T47D (cell line): Measurements from ENCODE around the gene GALM.
A peak's percentile ranks its signal among the peaks of the same experiment; 100 is the strongest.

ENCODE experiments used
- DNase-seq, 2 experiments: peaks; one replicate each; pipeline versions ENCODE4 v3.0.0 to v3.0.0-alpha.2; 2011 to 2012; ENCODE audit warnings: low read depth in 1 of 2, low spot score in 1 of 2
- JUND ChIP-seq: IDR thresholded peaks from 2 replicates; pipeline ENCODE4 v1.6.1; 2012; ENCODE audit warnings: low read depth
- in situ Hi-C: cut with HindIII; loops from 2 replicates; pipeline ENCODE4 v1.10.0; 2016; ENCODE audit warnings: low sequenced_read_pairs, low pct_unique_long_range_greater_than_20kb

GALM gene

DNA sequence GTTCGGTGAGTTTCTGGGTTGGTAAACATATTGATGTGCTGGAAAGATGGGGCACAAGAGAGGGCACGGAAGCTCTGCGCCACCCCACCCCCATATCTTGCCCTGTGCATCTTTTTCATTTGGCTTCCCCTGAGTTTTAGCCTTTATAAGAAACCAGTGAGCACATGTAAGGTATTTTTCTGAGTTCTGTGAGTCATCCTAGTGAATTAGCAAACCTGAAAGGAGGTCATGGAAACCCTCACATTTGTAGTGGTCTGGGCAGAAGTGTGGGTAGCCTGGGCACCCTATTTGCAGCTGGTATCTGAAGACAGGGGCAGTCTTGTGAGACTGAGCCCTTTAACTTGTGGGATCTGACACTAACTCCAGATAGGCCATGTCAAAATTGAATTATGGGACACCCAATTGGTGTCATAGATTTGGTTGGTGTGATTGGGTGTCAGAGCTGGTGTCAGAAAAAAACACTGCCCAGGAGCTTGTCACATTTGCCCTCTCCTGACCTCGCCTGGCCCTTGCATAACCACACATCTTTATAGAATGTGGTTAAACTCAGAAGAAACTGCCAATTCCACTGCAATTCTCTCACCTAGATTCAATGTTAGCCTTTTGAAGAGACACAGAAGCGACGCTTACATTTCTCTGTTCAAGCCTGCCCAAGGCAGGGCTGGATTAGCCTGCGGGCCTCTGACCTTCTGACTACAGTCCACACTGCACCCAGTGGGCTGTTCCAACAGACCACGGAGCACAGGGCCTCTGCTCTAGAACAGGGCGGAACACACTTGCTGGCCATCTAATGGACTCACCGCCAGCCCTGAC, 12.0 kb upstream of the GALM start:
- DNase-seq: no peak
- in situ Hi-C loops: no loop called here

DNA sequence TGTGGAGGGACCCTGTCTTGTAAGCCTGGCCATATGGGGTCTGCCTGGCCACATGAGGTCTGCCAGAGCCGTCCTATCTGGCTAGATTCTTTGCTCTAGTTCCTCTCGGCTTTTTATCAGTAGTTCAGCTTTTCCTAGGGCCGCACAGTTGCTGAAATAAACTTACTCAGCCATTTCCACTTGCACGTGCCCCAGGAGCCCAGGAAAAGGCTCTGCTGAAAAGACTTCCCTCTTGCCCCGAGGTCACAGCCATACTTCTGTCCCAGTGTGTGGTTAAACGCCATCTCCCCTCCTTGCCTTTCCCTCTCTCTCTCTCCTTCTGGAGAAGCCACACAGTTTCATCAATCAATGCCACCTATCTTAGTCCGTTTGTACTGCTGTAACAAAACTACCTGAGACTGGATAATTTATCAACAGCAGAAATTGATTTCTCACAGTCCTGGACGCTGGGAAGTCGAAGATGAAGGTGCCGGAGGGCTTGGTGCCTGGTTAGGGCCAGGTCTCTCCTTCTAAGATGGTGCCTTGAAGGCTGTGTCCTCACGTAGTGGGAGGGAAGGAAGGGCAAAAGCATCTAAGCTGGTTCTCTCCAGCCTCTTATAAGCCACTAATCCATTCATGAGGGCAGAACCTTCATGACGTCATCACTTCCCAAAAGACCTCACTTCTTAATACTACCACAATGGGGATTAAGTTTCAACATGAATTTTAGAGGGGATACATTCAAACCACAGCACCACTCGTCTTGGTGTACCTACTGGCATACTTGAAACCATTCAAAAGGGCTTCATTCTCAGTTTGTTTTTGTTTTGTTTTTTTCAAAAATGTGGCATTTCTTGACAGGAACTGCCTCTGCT, 11.2 kb upstream of the GALM start:
- in situ Hi-C loops: no loop called here
- no peak for TF ChIP-seq JUND
- DNase-seq: no peak

More for the DNA sequence above, 12.0 kb upstream of the GALM start:
- no peak for TF ChIP-seq JUND

DNA sequence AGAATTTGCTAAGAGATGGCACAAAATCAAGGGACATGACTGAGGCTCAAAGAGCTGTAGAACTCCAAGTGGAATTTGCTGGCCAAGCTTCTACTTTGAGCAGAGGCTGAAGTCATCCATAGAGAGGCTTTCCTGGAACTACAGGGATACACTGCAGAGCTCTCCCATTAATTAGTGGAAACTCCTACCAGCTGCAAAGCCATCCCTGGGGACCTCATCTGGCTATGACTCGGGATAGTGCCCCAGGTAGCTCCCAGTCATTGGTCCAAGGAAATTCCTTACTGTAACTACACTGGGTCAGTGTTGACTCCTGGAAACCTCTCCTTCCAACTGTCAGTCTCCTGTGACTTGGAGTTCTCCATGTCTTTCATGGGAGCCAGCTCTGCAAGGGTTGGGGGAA, 10.5 kb upstream of the GALM start:
- in situ Hi-C loops: no loop called here
- DNase-seq: no peak
- TF ChIP-seq JUND: no peak

DNA sequence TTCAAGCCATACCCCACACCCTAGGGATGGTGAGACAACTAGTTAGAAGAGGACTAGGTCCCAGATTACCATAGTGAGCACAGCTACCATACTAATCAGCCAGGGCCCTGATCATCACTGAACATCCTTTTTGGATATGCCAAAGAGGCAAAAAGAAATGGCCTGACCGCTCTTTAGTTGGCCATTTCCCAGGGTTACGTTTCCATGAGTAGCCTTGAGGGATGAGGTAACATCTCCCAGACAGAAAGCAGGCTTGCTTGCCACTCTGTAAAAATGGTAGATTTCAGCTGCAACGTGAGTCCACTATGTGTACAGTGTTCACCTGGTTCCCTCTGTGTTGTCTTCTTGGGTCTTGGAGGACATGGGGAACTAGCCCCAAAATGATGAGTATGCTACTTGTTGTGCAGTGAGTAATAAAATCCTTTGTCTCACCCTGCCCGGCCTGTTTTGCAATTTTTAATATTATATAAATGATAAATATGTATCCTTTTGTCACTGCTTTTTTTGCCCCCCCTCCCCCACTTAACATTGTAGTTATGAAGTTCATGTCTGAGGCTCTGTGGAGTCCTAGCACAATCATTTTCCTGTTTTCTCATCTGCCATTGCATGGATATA, 8.9 kb upstream of the GALM start:
- in situ Hi-C loops: no loop called here
- no peak for TF ChIP-seq JUND
- no peak for DNase-seq

DNA sequence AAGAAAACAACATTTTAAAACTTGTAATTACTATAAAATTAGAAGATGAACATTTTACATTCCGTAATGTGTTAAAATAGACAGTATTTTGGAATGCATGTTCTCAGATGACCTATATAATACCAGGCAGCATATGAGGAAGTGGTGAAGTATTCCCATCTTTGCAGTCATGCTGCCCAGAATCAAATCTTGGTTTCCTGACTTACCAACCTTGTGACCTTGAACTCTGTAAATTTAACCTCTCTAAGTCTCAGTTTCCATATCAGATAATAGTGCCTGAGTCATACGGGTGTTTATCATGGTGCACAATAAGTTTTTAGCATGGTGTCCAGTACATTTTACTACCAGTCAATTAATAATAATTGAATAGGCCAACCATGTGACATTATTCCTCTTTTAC, 7.3 kb upstream of the GALM start:
- no peak for TF ChIP-seq JUND
- no peak for DNase-seq
- in situ Hi-C loops: no loop called here

DNA sequence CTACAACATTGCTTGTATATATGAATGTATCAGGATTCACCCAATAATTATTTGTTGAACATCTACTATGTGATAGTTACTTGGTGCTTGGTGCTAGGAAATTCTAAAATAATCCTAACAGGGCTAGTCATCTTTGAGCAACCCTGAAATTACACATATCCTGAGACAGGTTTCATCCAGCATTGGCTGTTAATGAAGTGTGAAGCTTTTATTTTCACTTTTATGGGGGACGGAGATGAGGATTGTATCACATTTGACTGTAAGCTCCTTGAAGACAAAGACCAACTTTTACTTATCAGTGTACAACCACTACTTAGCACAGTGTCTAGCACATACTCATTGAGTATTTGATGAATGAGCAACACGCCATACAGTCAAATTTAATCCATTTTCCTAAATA, 6.8 kb upstream of the GALM start:
- no peak for DNase-seq
- TF ChIP-seq JUND: no peak
- in situ Hi-C loops: no loop called here

DNA sequence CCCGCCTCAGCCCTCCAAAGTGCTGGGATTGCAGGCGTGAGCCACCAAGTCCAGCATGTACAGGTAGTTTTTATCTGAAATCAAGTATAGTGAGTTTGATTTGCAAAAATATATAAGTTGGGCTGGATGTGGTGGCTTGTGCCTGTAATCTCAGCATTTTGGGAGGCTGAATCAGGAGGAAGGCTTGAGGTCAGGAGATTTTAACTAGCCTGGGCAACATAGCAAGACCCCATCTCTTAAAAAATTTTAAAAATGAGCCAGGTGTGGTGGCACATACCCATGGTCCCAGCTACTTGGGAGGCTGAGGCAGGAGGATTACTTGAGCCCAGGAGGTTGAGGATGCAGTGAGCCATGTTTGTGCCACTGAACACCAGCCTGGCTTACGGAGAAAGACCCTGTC, 5.6 kb upstream of the GALM start:
- DNase-seq: no peak
- in situ Hi-C loops: no loop called here
- TF ChIP-seq JUND: no peak

DNA sequence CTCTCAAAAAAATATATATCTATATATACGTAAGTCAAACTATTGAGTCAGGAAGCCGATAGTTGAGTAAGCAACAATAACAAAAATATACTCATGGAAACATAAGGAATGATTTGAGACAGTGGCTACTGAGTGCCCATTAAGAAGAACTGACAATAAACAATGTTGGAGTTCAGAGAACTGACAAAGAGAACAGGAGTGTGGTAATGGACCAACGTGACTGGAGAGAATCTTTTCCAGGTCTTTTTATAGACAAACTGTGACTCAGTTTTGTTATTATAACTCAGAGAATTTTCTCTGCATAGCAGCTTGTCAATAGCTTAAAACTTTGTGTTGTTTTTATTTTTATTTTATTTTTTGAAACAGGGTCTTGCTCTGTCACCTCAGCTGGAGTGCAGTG, 4.6 kb upstream of the GALM start:
- no peak for DNase-seq
- TF ChIP-seq JUND: no peak
- in situ Hi-C loops: no loop called here

DNA sequence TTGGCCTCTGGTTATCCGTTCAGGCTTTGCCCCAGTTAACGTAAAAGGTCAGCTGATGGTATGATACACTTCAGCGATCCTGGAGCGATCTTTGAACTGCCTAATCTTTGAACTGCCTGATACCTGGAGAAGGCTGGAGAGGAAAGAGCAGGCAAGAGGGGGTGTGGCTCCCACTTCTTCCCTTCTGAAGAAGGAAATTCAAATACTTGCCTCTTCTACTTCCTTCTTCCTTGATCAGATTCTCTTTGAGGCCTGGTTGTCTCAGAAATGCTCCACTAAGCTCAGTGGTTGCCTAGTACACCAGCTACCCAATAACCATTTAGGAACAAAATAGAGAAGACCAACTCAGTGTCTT, 619 bp downstream of the GALM start:
- no peak for TF ChIP-seq JUND
- in situ Hi-C loops: no loop called here
- peak in 1 of 2 experiments; percentile 25 for DNase-seq

DNA sequence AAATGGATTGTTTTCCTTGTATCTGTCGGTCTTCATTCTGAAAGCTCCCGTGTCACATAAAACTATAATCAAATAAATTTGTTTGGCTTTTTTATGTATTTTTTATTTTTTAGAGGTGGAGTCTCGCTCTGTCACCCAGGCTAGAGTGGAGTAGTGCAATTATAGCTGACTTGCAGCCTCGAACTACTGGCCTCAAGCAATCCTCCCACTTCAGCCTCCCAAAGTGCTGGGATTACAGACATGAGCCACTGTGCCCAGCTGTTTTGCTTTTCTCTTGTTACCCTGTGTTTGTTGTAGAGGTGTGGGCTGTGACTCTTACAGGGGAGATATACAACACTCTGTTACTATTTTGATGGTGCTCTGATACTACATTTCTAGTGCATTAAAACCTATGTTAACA, 2.2 kb downstream of the GALM start:
- DNase-seq: no peak
- in situ Hi-C loops: no loop called here
- no peak for TF ChIP-seq JUND

DNA sequence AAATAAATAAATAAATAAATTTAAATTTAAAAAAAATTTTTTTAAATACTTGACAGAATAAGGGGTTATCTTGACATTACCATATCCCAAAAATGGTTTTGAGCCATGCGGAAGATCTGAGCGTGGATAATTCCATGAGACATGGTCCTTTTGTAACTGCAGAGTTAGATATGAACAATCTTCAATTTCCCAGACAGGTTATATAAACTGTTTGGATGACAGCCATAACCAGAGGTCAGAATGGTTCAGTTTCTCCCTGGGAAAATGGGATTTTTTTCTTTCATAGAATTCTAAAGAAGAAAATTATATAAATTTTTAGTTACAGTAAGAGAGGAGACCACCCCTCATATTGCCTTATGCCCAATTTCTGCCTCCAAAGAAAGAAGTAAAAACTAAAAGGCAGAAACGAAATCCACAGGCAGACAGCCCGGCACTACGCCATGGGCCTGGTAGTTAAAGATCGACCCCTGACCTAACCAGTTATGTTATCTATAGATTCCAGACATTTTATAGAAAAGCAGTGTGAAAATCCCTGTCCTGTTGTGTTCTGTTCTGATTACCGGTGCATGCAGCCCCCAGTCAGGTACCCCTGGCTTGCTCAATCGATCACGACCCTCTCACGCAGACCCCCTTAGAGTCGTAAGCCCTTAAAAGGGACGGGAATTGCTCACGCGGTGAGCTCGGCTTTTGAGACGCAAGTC, 3.0 kb downstream of the GALM start:
- in situ Hi-C loops: no loop called here

DNA sequence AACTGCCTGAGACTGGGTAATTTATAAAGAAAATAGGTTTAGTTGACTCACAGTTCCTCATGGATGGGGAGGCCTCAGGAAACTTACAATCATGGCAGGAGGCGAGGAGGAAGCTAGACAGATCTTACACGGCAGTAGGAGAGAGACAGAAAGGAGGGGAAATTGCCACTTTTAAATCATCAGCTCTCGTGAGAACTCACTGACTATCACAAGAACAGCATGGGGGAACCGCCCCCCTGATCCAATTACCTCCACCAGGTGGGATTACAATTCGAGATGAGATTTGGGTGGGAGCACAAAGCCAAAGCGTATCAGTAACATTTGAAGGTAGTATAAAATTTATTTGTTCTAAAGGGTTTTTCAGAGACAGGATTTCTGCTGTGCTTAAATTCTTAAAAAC, 5.4 kb downstream of the GALM start:
- in situ Hi-C loops: no loop called here
- no peak for DNase-seq
- no peak for TF ChIP-seq JUND

More for the DNA sequence above, 3.0 kb downstream of the GALM start:
- no peak for TF ChIP-seq JUND
- no peak for DNase-seq

DNA sequence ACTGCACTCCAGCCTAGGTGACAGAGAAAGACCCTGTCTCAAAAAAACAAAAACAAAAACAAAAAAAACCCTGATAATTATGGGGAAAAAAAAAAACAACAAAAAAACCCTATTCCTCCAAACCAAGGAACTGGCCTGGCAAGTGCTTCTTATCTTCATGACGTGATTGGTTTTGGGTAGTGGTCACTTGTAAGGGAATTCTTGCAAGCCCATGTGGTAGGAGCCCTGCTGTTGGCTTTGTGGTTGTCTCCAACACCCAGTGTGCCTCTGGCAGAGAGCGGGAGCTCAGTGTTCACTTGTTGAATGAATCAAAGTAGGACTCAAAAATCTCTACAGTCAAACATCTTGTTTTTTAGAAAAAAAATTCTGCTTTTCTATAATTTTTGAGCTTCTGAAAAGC, 6.0 kb downstream of the GALM start:
- DNase-seq: no peak
- in situ Hi-C loops: no loop called here
- TF ChIP-seq JUND: no peak
